H9 (cell line): ENCODE measurements around the gene RIC1. TPM values are rescaled to one million over a fixed set of nuclear protein-coding genes. Genes with fewer than 3 reads are reported as not detected.

Experiments used
- DNase-seq: peaks from one replicate; pipeline ENCODE4 v3.0.0-alpha.2; 2017
- H2AFZ ChIP-seq: one replicate; pipeline ENCODE4 v1.6.1; 2013; ENCODE audit warnings: mild to moderate bottlenecking, low read length, control low read depth, moderate library complexity
- H2AK5ac ChIP-seq: 2 replicates; pipeline ENCODE4 v1.6.1; 2013; ENCODE audit warnings: low read length, control low read depth, mixed read lengths; ENCODE audit not compliant: insufficient read length
- H2BK120ac ChIP-seq: one replicate; pipeline ENCODE4 v1.6.1; 2013; ENCODE audit warnings: low read depth, mild to moderate bottlenecking, low read length, control low read depth, inconsistent platforms; ENCODE audit not compliant: poor library complexity, severe bottlenecking
- H2BK12ac ChIP-seq: 2 replicates; pipeline ENCODE4 v1.6.1; 2013; ENCODE audit warnings: low read length, control low read depth, mixed read lengths, low read depth; ENCODE audit not compliant: insufficient read length
- H2BK15ac ChIP-seq: 2 replicates; pipeline ENCODE4 v1.6.1; 2013; ENCODE audit warnings: low read depth, low read length, control low read depth
- H2BK20ac ChIP-seq: one replicate; pipeline ENCODE4 v1.6.1; 2013; ENCODE audit warnings: low read depth, mild to moderate bottlenecking, low read length, control low read depth, inconsistent platforms; ENCODE audit not compliant: poor library complexity, severe bottlenecking
- H2BK5ac ChIP-seq: 2 replicates; pipeline ENCODE4 v1.6.1; 2013; ENCODE audit warnings: low read length, control low read depth, mixed read lengths; ENCODE audit not compliant: insufficient read length
- H3K14ac ChIP-seq: 2 replicates; pipeline ENCODE4 v1.6.1; 2013; ENCODE audit warnings: low read length, control low read depth; ENCODE audit not compliant: insufficient read depth
- H3K18ac ChIP-seq: 2 replicates; pipeline ENCODE4 v1.6.1; 2013; ENCODE audit warnings: low read depth, mild to moderate bottlenecking, mixed read lengths, low read length, control low read depth; ENCODE audit not compliant: insufficient read length
- H3K23ac ChIP-seq: 2 replicates; pipeline ENCODE4 v1.6.1; 2013; ENCODE audit warnings: low read length, control low read depth, mixed read lengths, low read depth; ENCODE audit not compliant: insufficient read length
- H3K23me2 ChIP-seq: 2 replicates; pipeline ENCODE4 v1.6.1; 2013; ENCODE audit warnings: low read depth, mild to moderate bottlenecking, mixed read lengths, low read length, control low read depth; ENCODE audit not compliant: insufficient read length, poor library complexity, severe bottlenecking
- H3K27ac ChIP-seq: 2 replicates; pipeline ENCODE4 v1.5.1; 2013; ENCODE audit warnings: low read length, control low read depth, mixed read lengths, low read depth; ENCODE audit not compliant: insufficient read length
- H3K27me3 ChIP-seq: 2 replicates; pipeline ENCODE4 v1.6.1; 2013; ENCODE audit warnings: low read length, control low read depth, inconsistent platforms; ENCODE audit not compliant: insufficient read depth
- H3K4ac ChIP-seq: 2 replicates; pipeline ENCODE4 v1.6.1; 2013; ENCODE audit warnings: low read depth, mild to moderate bottlenecking, control low read depth, inconsistent platforms, low read length, moderate library complexity
- H3K4me1 ChIP-seq: 2 replicates; pipeline ENCODE4 v1.6.1; 2013; ENCODE audit warnings: low read length, control low read depth, inconsistent platforms; ENCODE audit not compliant: insufficient read depth
- H3K4me2 ChIP-seq: 2 replicates; pipeline ENCODE4 v1.6.1; 2013; ENCODE audit warnings: low read length, control low read depth, mixed read lengths; ENCODE audit not compliant: insufficient read length, insufficient read depth
- H3K56ac ChIP-seq: 2 replicates; pipeline ENCODE4 v1.6.1; 2013; ENCODE audit warnings: low read depth, mild to moderate bottlenecking, mixed read lengths, low read length, control low read depth; ENCODE audit not compliant: insufficient read length
- H3K79me1 ChIP-seq: 2 replicates; pipeline ENCODE4 v1.6.1; 2013; ENCODE audit warnings: low read depth, mild to moderate bottlenecking, moderate library complexity, low read length, control low read depth, inconsistent platforms; ENCODE audit not compliant: insufficient read depth, poor library complexity, severe bottlenecking
- H3K79me2 ChIP-seq: 2 replicates; pipeline ENCODE4 v1.6.1; 2013; ENCODE audit warnings: low read length, control low read depth, inconsistent platforms; ENCODE audit not compliant: insufficient read depth
- H3K9ac ChIP-seq: 2 replicates; pipeline ENCODE4 v1.6.1; 2013; ENCODE audit warnings: low read length, control low read depth, mixed read lengths; ENCODE audit not compliant: insufficient read length; ENCODE audit errors: extremely low read depth
- H3K9me3 ChIP-seq: one replicate; pipeline ENCODE4 v1.6.1; 2013; ENCODE audit warnings: low read depth, low read length, inconsistent platforms; ENCODE audit not compliant: control insufficient read depth
- H3T11ph ChIP-seq: one replicate; pipeline ENCODE4 v1.6.1; 2013; ENCODE audit warnings: mild to moderate bottlenecking, low read length, control low read depth, inconsistent platforms
- H4K20me1 ChIP-seq: one replicate; pipeline ENCODE4 v1.6.1; 2013; ENCODE audit not compliant: control insufficient read depth, insufficient read length, insufficient read depth
- H4K5ac ChIP-seq: 2 replicates; pipeline ENCODE4 v1.6.1; 2013; ENCODE audit warnings: low read depth, mild to moderate bottlenecking, mixed read lengths, low read length, control low read depth; ENCODE audit not compliant: insufficient read length
- H4K8ac ChIP-seq: replicated peaks from 2 replicates; pipeline ENCODE4 v1.6.1; 2013; ENCODE audit warnings: low read length, control low read depth, mixed read lengths, low read depth; ENCODE audit not compliant: insufficient read length
- H4K91ac ChIP-seq: 2 replicates; pipeline ENCODE4 v1.6.1; 2013; ENCODE audit warnings: low read depth, mild to moderate bottlenecking, moderate library complexity, mixed read lengths, low read length, control low read depth; ENCODE audit not compliant: insufficient read length
- H3K27ac Mint-ChIP-seq, 3 experiments: 2 replicates in 2 of 3; 3 replicates in 1 of 3; pipeline ENCODE4 v1.8.0; 2020 to 2021; ENCODE audit warnings: mixed read lengths in 3 of 3, mild to moderate bottlenecking in 1 of 3, moderate library complexity in 1 of 3
- H3K27me3 Mint-ChIP-seq: 2 replicates; pipeline ENCODE4 v1.8.0; 2021; ENCODE audit warnings: low read depth, mild to moderate bottlenecking, moderate library complexity, mixed read lengths
- H3K36me3 Mint-ChIP-seq, 3 experiments: 2 replicates in 2 of 3; 3 replicates in 1 of 3; pipeline ENCODE4 v1.8.0; 2020 to 2021; ENCODE audit warnings: low read depth in 3 of 3, mixed read lengths in 3 of 3; ENCODE audit not compliant: insufficient read depth in 1 of 3
- H3K4me1 Mint-ChIP-seq, 2 experiments: 2 replicates each; pipeline ENCODE4 v1.8.0; 2020; ENCODE audit warnings: mixed read lengths in 2 of 2
- H3K4me3 Mint-ChIP-seq, 2 experiments: 2 replicates in 1 of 2; 3 replicates in 1 of 2; pipeline ENCODE4 v1.8.0; 2020 to 2021; ENCODE audit warnings: mild to moderate bottlenecking in 2 of 2, mixed read lengths in 2 of 2, moderate library complexity in 1 of 2
- H3K9me3 Mint-ChIP-seq, 2 experiments: 2 replicates in 1 of 2; 3 replicates in 1 of 2; pipeline ENCODE4 v1.8.0; 2020; ENCODE audit warnings: mild to moderate bottlenecking in 2 of 2, mixed read lengths in 2 of 2, moderate library complexity in 1 of 2
- WGBS: extraction: QIAGEN DNeasy Blood & Tissue Kit; methylation state at CpG from one replicate; pipeline ENCODE4 v1.1.7; 2013; ENCODE audit warnings: missing lambda C conversion rate, low lambda C conversion rate, mixed read lengths; ENCODE audit not compliant: insufficient read length; ENCODE audit errors: extremely low coverage; 5-methylcytosine and 5-hydroxymethylcytosine counted together
- total RNA-seq: library from RNA; stranded (reverse); gene quantifications from 2 replicates; pipeline ENCODE4 v1.2.1, GENCODE V29; 2021
- TF ChIP-seq, protein P1 (sequence below): fragments of 200-600 bp; sonication (generic); conservative IDR thresholded peaks from 3 replicates; pipeline ENCODE4 v1.8.0; 2021; ENCODE audit warnings: antibody characterized with exemption, mild to moderate bottlenecking

Gene RIC1
- total RNA-seq, 1 experiment from 2014 or later = 13.7 TPM

DNA sequence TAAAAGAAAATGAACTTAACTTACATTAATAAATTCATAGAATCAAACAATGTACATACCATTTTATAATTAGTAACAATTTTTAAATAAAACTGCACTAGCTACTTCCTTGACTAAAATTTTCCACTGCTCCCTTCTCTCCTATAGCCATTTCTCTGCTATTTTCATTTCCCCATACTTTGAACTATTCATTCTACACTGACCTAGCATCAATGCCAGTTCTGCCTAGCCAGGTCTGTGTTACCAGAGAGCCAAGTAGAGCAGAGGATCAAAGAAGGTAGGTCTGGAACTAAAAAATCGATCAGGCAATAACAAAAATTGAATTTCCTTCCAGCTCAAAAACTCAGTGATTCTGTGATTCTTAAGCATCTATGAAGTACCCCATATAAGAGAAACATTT lies 119.5 kb downstream of the RIC1 start:
- Histone ChIP-seq H3T11ph (no peak overlapping the region), H4K91ac (no peak overlapping the region), H4K20me1 (no peaks in the 10 kb centered on the region), H3K79me2 (no peaks in the 10 kb centered on the region), H2BK5ac (no peak overlapping the region), H4K8ac (no peak overlapping the region), H3K9ac (no peak overlapping the region), H3K9me3 (no peaks in the 10 kb centered on the region), H3K18ac (no peak overlapping the region), H2AFZ (no peak overlapping the region), H3K23ac (no peak overlapping the region), H3K4me1 (no peaks in the 10 kb centered on the region), H2BK15ac (no peak overlapping the region), H3K4me2 (no peak overlapping the region), H2BK12ac (no peak overlapping the region), H3K79me1 (no peaks in the 10 kb centered on the region), H2AK5ac (no peak overlapping the region), H2BK120ac (no peak overlapping the region), H3K27me3 (no peaks in the 10 kb centered on the region), H4K5ac (no peak overlapping the region), H3K56ac (no peak overlapping the region), H3K23me2 (no peaks in the 10 kb centered on the region), H2BK20ac (no peak overlapping the region), H3K4ac (no peak overlapping the region), H3K14ac (no peak overlapping the region), H3K27ac (no peak overlapping the region)
- no CpG with 5 or more reads among the region's 1 CpG for WGBS
- peaks cover 0 to 4% of the 10 kb centered on the region in 2 experiments; a peak in 1 of 5 replicates for H3K9me3 Mint-ChIP-seq
- no peaks in the 10 kb centered on the region for H3K4me1 Mint-ChIP-seq
- H3K27ac Mint-ChIP-seq = no peak overlapping the region
- TF ChIP-seq, protein P1, sequence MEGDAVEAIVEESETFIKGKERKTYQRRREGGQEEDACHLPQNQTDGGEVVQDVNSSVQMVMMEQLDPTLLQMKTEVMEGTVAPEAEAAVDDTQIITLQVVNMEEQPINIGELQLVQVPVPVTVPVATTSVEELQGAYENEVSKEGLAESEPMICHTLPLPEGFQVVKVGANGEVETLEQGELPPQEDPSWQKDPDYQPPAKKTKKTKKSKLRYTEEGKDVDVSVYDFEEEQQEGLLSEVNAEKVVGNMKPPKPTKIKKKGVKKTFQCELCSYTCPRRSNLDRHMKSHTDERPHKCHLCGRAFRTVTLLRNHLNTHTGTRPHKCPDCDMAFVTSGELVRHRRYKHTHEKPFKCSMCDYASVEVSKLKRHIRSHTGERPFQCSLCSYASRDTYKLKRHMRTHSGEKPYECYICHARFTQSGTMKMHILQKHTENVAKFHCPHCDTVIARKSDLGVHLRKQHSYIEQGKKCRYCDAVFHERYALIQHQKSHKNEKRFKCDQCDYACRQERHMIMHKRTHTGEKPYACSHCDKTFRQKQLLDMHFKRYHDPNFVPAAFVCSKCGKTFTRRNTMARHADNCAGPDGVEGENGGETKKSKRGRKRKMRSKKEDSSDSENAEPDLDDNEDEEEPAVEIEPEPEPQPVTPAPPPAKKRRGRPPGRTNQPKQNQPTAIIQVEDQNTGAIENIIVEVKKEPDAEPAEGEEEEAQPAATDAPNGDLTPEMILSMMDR = no peak
- H3K27me3 Mint-ChIP-seq = no peaks in the 10 kb centered on the region
- no peak overlapping the region for H3K4me3 Mint-ChIP-seq
- DNase-seq = no peak
- H3K36me3 Mint-ChIP-seq = peaks cover 11 to 24% (median 19%) of the 10 kb centered on the region in 3 experiments; a peak in 6 of 7 replicates
